NCI-H2227 treated with DMSO at 0.1 percent for 48 hours (cell line): Measurements from ENCODE around the gene FNDC3A.
"Not testable (repeated sequence)": the region's sequence is repeated elsewhere in the genome, so short reads cannot be mapped to it uniquely, and the experiment has no call there.

Experiments
- DNase-seq: peaks from one replicate; lab custom pipeline; 2025; lab: John Stamatoyannopoulos, UW

FNDC3A gene

DNA sequence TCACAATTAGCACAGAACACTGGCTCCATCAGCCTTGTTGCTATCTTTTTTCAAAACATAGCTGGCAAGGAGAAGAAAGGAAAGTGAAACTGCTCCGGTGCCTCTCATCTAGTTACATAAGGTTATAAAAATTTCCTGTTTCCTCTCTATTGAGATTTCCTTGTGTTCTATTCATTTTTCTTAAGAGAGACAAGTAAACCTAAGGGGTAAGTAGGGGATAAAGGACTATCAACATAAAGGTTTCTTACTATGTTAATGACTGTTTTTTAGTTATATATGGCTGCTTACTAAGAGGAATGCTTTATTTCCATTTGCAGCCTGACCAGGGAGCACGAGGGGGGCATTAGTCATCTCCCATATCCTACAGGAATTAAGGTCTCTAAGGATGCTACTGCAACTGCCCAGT, 171.2 kb downstream of the FNDC3A start:
- DNase-seq = no peak

- no peak for DNase-seq
Observed at GRCh38 chr13:49148405-49148804, 172.7 kb downstream of the FNDC3A start.

DNA sequence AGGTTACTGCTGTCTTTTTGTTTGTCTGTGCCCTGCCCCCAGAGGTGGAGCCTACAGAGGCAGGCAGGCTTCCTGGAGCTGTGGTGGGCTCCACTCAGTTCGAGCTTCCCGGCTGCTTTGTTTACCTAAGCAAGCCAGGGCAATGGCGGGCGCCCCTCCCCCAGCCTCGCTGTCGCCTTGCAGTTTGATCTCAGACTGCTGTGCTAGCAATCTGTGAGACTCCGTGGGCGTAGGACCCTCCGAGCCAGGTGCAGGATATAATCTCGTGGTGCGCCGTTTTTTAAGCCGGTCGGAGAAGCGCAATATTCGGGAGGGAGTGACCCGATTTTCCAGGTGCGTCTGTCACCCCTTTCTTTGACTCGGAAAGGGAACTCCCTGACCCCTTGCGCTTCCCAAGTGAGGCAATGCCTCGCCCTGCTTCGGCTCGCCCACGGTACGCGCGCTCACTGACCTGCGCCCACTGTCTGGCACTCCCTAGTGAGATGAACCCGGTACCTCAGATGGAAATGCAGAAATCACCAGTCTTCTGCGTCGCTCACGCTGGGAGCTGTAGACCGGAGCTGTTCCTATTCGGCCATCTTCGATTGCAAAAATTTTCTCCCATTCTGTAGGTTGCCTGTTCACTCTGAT, 182.4 kb downstream of the FNDC3A start:
- DNase-seq = not testable (repeated sequence)

DNA sequence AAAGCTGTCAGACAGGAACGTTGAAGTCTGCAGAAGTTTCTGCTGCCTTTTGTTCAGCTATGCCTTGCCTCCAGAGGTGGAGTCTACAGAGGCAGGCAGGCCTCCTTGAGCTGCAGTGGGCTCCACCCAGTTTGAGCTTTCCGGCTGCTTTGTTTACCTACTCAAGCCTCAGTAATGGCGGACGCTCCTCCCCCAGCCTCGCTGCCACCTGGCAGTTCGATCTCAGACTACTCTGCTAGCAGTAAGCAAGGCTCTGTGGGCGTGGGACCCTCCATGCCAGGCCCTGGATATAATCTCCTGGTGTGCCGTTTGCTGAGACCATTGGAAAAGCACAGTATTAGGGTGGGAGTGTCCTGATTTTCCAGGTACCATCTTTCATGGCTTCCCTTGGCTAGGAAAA, 187.4 kb downstream of the FNDC3A start:
- not testable (repeated sequence) for DNase-seq

DNA sequence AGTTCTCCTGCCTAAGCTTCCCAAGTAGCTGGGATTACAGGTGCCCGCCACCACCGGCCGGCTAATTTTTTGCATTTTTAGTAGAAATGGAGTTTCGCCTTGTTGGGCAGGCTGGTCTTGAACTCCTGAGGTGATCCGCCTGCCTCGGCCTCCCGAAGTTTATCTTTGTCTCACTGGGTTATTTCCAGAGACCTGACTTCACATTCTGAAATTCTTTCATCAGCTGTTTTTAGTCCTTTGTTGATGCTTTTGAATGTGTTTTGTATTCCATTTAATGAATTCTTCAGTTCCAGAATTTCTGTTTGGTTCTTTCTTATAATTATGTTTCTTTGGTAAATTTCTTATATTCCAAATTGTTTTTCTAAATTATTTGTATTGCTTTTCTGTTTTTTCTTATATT, 189.0 kb downstream of the FNDC3A start:
- no peak for DNase-seq

- DNase-seq = no peak
Observed at GRCh38 chr13:49165798-49166752, 190.4 kb downstream of the FNDC3A start.

DNA sequence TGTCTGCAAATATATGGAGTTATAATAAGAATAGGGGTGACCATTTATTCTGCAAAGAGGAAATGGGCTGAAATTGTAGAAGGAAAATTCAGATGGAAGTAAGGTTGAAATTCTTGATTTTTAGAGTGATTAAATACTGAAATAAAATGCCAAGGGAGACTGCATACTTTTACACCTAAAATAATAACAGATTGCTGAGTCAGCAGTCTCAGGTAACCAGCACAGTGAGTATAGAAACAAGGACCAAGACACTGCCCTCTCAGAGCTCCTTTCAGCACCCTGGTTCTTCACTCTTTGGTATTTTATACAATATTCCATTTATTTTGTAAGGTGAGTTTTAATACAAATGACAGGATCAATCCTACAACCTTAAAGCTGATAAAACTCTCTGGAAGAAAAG, 195.6 kb downstream of the FNDC3A start:
- no peak for DNase-seq

GRCh38 chr13:49183672-49184325, 208.1 kb downstream of the FNDC3A start:
- no peak for DNase-seq

- no peak for DNase-seq
Observed at GRCh38 chr13:49184621-49185020, 208.9 kb downstream of the FNDC3A start.

DNA sequence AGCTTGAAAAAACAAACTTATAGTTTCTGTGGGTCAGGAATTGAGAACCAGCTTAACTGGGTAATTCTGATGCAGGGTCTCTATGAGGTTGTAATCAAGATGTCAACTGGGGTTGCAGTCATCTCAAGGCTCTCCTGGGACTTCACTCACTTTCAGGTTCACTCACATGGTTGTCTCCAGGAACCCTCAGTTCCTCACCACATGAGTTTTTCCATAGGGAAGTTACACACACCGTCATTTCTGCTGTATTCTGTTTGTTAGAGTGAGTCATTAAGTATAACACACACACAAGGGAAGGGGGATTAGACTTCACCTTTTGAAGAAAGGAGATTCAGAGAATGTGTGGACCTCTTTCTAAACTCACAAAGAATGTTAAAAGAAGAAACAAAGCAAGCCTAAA, 209.6 kb downstream of the FNDC3A start:
- DNase-seq = no peak

DNA sequence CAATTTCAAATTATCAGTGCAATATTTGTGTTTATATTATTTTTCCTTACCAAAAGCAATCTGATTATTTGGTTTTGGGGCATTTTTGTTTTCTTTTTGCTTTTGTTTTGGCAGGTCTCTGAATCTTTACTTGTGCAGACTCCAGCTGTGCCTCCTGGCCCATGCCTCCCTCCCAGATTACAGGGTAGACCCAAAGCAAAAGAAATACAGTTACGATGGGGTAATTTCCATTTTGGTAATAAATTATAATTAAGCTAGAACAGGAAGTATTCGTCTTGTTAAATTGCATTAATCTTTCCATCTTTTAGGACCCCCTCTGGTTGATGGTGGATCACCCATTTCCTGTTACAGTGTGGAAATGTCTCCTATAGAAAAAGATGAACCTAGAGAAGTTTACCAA, 215.2 kb downstream of the FNDC3A start:
- DNase-seq = no peak

- DNase-seq = no peak
Observed at GRCh38 chr13:49206641-49207040, 230.9 kb downstream of the FNDC3A start.

DNA sequence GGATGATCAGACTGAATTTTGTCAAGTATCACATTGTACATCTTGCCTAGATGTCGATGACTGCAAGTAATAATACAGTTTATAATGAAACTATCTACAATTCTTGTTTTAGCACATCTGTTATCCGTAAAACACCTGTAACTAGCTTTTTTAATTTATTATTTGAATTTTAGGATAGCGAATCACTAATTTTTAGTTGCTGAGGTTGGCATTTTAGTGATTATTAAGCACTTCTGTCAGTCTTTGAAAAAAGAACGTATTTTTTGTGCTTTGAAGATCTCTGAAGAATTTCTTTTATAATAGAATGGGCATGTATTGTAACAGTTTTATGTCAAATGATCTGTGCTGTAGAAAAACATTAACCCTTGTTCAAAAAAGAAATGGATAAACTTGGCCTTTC, 232.9 kb downstream of the FNDC3A start:
- DNase-seq = no peak

GRCh38 chr13:49210114-49210513, 234.4 kb downstream of the FNDC3A start:
- no peak for DNase-seq

GRCh38 chr13:49210669-49211068, 235.0 kb downstream of the FNDC3A start:
- DNase-seq = no peak

DNA sequence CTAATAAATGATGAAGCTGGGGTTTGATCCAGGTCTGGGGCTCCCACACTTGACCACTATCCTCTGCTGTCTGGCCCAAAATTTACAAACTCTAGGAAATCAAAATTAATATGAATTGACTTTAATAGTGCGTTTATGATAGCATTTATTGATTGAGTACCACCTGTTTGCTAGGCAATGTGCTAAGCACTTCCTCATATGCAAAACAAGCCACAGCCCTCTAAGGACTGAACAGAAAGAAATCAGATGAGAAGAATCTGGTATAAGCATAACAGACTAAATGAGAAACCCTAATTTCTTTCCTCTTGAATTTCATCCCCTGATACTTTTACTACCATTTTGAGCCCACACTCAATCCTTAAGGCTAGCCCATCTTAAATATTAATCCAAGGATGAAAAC, 237.8 kb downstream of the FNDC3A start:
- DNase-seq = no peak

DNA sequence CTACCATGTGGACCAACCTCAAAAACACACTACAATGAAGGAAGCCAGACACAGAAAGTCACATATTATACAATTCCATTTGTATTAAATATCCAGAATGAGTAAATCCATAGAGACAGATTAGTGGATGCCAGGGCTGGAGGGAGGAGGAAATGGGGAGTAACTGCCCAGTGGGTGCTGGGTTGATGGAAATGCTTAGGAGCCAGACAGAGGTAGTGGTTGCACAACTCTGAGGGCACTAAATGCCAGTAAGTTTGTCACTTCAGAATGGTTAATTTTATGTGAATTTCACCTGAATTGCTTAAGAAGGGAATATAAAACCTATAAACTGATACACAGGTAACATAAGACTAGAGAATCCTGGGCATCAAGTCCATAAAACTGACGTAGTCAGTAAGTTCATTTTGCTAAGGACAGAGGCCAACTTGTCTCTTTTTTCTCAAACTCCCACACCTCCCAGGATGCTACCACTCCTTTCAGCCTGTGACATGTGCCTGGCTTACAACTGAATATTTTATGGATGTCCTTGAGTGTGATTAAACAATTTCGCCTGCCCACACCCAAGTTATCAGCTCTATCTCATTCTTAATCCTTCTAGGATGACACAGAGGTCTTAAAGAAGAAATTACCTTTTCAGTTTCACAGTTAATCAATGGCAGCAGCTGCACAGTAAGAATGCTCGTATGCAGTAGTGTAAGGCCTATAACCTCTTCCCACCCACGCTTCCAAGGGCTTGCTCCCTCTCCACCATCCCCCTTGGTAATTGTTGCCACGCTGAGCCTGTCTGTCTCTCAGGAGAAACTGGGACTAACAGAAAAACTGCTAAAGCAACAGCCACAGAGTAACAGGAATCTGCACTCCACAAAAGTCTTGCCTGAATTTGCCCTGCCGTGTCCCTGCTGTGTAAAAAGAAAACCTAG, 238.5 kb downstream of the FNDC3A start:
- no peak for DNase-seq

DNA sequence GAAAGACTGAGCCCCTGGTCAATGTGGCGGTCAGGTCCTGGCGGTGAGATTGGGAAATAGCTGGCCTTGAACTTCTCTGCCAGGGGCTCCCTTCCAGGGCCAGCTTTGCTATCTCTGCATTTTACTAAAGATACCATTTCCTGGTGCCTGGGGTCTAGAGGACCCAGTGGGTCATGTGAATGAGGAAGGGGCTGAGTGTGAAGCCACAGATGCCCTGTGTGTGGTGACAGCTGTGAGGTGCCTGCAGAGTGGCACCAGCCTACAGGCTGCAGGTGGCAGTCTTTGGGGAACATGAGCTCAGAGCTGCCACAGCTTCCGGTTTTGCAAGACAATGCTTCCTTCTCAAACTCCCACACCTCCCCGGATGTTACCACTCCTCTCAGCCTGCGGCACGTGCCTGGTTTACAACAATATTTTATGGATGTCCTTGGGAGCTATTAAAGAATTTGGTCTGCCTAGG, 239.2 kb downstream of the FNDC3A start:
- DNase-seq = no peak

- DNase-seq = no peak
Observed at GRCh38 chr13:49216334-49216733, 240.6 kb downstream of the FNDC3A start.

- no peak for DNase-seq
Observed at GRCh38 chr13:49217962-49218492, 242.3 kb downstream of the FNDC3A start.

- DNase-seq = no peak
Observed at GRCh38 chr13:49218493-49219051, 242.9 kb downstream of the FNDC3A start.
